Keratinocyte (primary cell): Measurements from ENCODE around the gene ARHGAP8. TPM values are rescaled to one million over a fixed set of nuclear protein-coding genes. Genes with fewer than 3 reads are reported as not detected.

Experiments
- DNase-seq: peaks from one replicate; pipeline ENCODE4 v3.0.0-alpha.2; 2011; ENCODE audit warnings: low read depth, missing footprints, low spot score
- FAIRE-seq: peaks from 2 replicates; lab custom pipeline; 2011; peaks lifted over from hg19 to GRCh38; lab: Jason Lieb, UNC
- H2AFZ ChIP-seq: 2 replicates; pipeline ENCODE4 v1.6.0; 2012; ENCODE audit warnings: low read length, control low read depth, inconsistent platforms; ENCODE audit not compliant: control insufficient read depth
- H3K27ac ChIP-seq: 2 replicates; pipeline ENCODE4 v1.5.1; 2011; ENCODE audit warnings: low read length; ENCODE audit not compliant: control insufficient read depth, insufficient read depth
- H3K27me3 ChIP-seq: 3 replicates; pipeline ENCODE4 v1.6.0; 2011; ENCODE audit warnings: low read length; ENCODE audit not compliant: control insufficient read depth, insufficient read depth; ENCODE audit errors: extremely low read depth
- H3K36me3 ChIP-seq, 2 experiments: 2 replicates in 1 of 2; 3 replicates in 1 of 2; pipeline ENCODE4 v1.5.1; 2011; ENCODE audit warnings: low read length in 2 of 2, mild to moderate bottlenecking in 1 of 2; ENCODE audit not compliant: control insufficient read depth in 2 of 2, insufficient read depth in 2 of 2; ENCODE audit errors: extremely low read depth in 1 of 2
- H3K4me1 ChIP-seq: 3 replicates; pipeline ENCODE4 v1.5.1; 2011; ENCODE audit warnings: low read length; ENCODE audit not compliant: control insufficient read depth, insufficient read depth; ENCODE audit errors: extremely low read depth
- H3K4me2 ChIP-seq: 3 replicates; pipeline ENCODE4 v1.6.0; 2011; ENCODE audit warnings: low read depth, low read length; ENCODE audit not compliant: control insufficient read depth, insufficient read depth; ENCODE audit errors: extremely low read depth
- H3K4me3 ChIP-seq, 3 experiments: fragments of 200-600 bp in 1 of 3; sonication (generic) in 1 of 3; 2 replicates in 2 of 3; 3 replicates in 1 of 3; pipeline ENCODE4 v1.5.1; 2011 to 2016; ENCODE audit warnings: low read length in 3 of 3, mild to moderate bottlenecking in 3 of 3, control low read depth in 2 of 3, inconsistent platforms in 1 of 3, low read depth in 1 of 3, mixed read lengths in 1 of 3, mixed run types in 1 of 3, moderate library complexity in 1 of 3; ENCODE audit not compliant: control insufficient read depth in 2 of 3, insufficient read depth in 2 of 3; ENCODE audit errors: extremely low read depth in 1 of 3
- H3K79me2 ChIP-seq: 2 replicates; pipeline ENCODE4 v1.6.0; 2012; ENCODE audit warnings: low read length; ENCODE audit not compliant: control insufficient read depth, insufficient read depth
- H3K9ac ChIP-seq: 3 replicates; pipeline ENCODE4 v1.6.0; 2011; ENCODE audit warnings: low read length; ENCODE audit not compliant: control insufficient read depth, insufficient read depth; ENCODE audit errors: extremely low read depth
- H3K9me1 ChIP-seq: 3 replicates; pipeline ENCODE4 v1.6.0; 2011; ENCODE audit warnings: low read length; ENCODE audit not compliant: control insufficient read depth, insufficient read depth; ENCODE audit errors: extremely low read depth
- H3K9me3 ChIP-seq: 2 replicates; pipeline ENCODE4 v1.5.1; 2012; ENCODE audit warnings: low read depth, low read length; ENCODE audit not compliant: control insufficient read depth
- H4K20me1 ChIP-seq: 3 replicates; pipeline ENCODE4 v1.6.0; 2011; ENCODE audit warnings: low read length; ENCODE audit not compliant: control insufficient read depth, insufficient read depth; ENCODE audit errors: extremely low read depth
- EZH2 ChIP-seq: IDR thresholded peaks from one replicate; pipeline ENCODE4 v1.6.1; 2012; ENCODE audit warnings: inconsistent platforms, mild to moderate bottlenecking, low read length, moderate library complexity
- dilution Hi-C: fragments of 300-500 bp; cut with MboI; formaldehyde crosslinking; loops from one replicate; pipeline ENCODE4 v1.7.0; 2020; ENCODE audit warnings: low sequenced_read_pairs; ENCODE audit not compliant: extremely low pct_ligation_motif_present
- polyA plus RNA-seq, 5 experiments: library from polyadenylated mRNA; depleted of rRNA in 3 of 5; stranded (reverse) in 3 of 5; stranded (forward) in 1 of 5; unstranded in 1 of 5; fragments of >200 nt; gene quantifications; 1 replicate in 1 of 5; 2 replicates in 3 of 5; 3 replicates in 1 of 5; pipeline versions ENCODE4 v1.2.1 to v1.2.3, GENCODE V29; 2011 to 2012; ENCODE audit warnings: missing spikeins in 2 of 5, low read depth in 1 of 5, low replicate concordance in 1 of 5
- TF ChIP-seq, protein P1 (sequence below), 3 experiments: IDR thresholded peaks in 1 of 3; conservative IDR thresholded peaks in 1 of 3; optimal IDR thresholded peaks in 1 of 3; 2 replicates in 2 of 3; 3 replicates in 1 of 3; pipeline versions ENCODE3 to v1.5.1; 2011; ENCODE audit warnings: low read length in 3 of 3, mild to moderate bottlenecking in 3 of 3, moderate library complexity in 2 of 3, control low read depth in 1 of 3, inconsistent platforms in 1 of 3; ENCODE audit not compliant: insufficient read depth in 2 of 3; ENCODE audit errors: extremely low read depth in 1 of 3

The ARHGAP8 gene
- polyA plus RNA-seq, 1 donor (not counting 4 experiments of a cell fraction or from before 2014, with no cell fraction given), result 21.3 TPM

DNA sequence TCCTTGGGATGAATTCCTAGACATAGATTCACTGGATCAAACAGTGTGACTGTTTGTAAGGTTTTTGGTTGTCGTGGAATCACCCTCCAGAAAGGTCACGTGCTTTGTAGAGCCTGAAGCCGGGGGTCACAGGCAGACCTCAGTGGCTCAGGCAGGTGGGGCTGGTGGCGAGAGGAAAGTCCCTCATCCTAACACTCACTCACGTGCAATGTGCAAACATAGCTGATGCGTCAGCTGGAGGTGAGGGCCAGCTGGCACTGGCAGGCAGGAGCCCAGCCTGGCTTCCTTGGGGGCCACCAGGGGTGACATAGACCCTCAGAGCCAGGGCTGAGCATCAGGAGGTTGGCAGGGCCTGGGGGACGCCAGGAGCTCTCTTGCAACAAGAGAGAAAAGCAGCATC, 90.0 kb downstream of the ARHGAP8 start:
- Histone ChIP-seq H3K4me2 (no peak overlapping the region), H3K79me2 (no peaks in the 10 kb centered on the region), H3K27ac (no peak overlapping the region), H3K27me3 (no peaks in the 10 kb centered on the region), H2AFZ (no peak overlapping the region), H3K9me3 (no peaks in the 10 kb centered on the region), H3K4me1 (no peaks in the 10 kb centered on the region), H3K9ac (no peak overlapping the region), H3K4me3 (no peak overlapping the region), H3K36me3 (peaks cover 6% of the 10 kb centered on the region in 2 experiments), H3K9me1 (no peaks in the 10 kb centered on the region), H4K20me1 (no peaks in the 10 kb centered on the region)
- no peak for FAIRE-seq
- dilution Hi-C loops, result no loop called here
- DNase-seq, result no peak
- TF ChIP-seq EZH2, result no peak
- TF ChIP-seq, protein P1, sequence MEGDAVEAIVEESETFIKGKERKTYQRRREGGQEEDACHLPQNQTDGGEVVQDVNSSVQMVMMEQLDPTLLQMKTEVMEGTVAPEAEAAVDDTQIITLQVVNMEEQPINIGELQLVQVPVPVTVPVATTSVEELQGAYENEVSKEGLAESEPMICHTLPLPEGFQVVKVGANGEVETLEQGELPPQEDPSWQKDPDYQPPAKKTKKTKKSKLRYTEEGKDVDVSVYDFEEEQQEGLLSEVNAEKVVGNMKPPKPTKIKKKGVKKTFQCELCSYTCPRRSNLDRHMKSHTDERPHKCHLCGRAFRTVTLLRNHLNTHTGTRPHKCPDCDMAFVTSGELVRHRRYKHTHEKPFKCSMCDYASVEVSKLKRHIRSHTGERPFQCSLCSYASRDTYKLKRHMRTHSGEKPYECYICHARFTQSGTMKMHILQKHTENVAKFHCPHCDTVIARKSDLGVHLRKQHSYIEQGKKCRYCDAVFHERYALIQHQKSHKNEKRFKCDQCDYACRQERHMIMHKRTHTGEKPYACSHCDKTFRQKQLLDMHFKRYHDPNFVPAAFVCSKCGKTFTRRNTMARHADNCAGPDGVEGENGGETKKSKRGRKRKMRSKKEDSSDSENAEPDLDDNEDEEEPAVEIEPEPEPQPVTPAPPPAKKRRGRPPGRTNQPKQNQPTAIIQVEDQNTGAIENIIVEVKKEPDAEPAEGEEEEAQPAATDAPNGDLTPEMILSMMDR (optimal IDR thresholded peaks at IDR 0.05 in 1 of 3, IDR thresholded peaks at IDR 0.05 in 1 of 3, conservative IDR thresholded peaks at IDR 0.05 in 1 of 3; ENCODE audit: extremely low read depth in 1 of 3, insufficient read depth in 2 of 3, low read length in 3 of 3), result no peak

DNA sequence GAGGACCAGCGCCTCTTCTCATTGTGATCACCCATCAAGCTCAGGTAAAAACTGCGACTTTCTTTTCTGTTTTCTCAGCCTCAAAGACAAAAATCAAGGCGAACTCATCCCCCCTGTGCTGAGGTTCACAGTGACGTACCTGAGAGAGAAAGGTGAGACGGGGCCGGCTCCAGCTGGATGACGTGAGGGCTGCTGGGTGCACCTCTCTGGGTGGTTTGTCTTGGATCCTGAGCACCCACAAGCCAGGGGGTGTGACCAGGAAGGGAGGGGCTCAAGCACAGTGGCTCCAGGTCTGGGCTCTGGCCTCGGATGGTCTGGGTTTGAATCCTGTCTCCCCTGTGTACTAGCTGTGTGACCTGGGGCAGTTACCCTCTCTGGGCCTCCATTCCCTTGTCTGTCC, 92.8 kb downstream of the ARHGAP8 start:
- no peaks in the 10 kb centered on the region for H3K4me1 ChIP-seq
- H3K9ac ChIP-seq, result no peak overlapping the region
- dilution Hi-C loops, result no loop called here
- TF ChIP-seq EZH2, result no peak
- TF ChIP-seq, protein P1 (optimal IDR thresholded peaks at IDR 0.05 in 1 of 3, IDR thresholded peaks at IDR 0.05 in 1 of 3, conservative IDR thresholded peaks at IDR 0.05 in 1 of 3; ENCODE audit: extremely low read depth in 1 of 3, insufficient read depth in 2 of 3, low read length in 3 of 3), result no peak
- no peak for DNase-seq
- H3K4me3 ChIP-seq, result no peak overlapping the region
- no peak overlapping the region for H2AFZ ChIP-seq
- H4K20me1 ChIP-seq, result no peaks in the 10 kb centered on the region
- H3K27me3 ChIP-seq, result no peaks in the 10 kb centered on the region
- FAIRE-seq, result no peak
- no peaks in the 10 kb centered on the region for H3K9me3 ChIP-seq
- H3K79me2 ChIP-seq, result no peaks in the 10 kb centered on the region
- no peak overlapping the region for H3K27ac ChIP-seq
- peaks cover 0 to 8% of the 10 kb centered on the region in 2 experiments for H3K36me3 ChIP-seq
- H3K4me2 ChIP-seq, result no peak overlapping the region
- no peaks in the 10 kb centered on the region for H3K9me1 ChIP-seq
